GM18909 (cell line): ENCODE data around the gene GOLGA5.

Experiments
- ATAC-seq: cut with Tn5 transposase; IDR thresholded peaks from one replicate; pipeline ENCODE4 v1.9.1; 2021; ENCODE audit warnings: mild to moderate bottlenecking; ENCODE audit not compliant: unreplicated experiment, poor library complexity

GOLGA5 gene

GRCh38 chr14:92866901-92867865 lies 73.1 kb downstream of the GOLGA5 start:
- ATAC-seq = no peak

- no peak for ATAC-seq
Observed at GRCh38 chr14:92874962-92875661, 81.0 kb downstream of the GOLGA5 start.

GRCh38 chr14:92877757-92878431 lies 83.8 kb downstream of the GOLGA5 start:
- ATAC-seq = no peak

- ATAC-seq = no peak
Observed at GRCh38 chr14:92880351-92880750, 86.2 kb downstream of the GOLGA5 start.

GRCh38 chr14:92880851-92881250 lies 86.7 kb downstream of the GOLGA5 start:
- ATAC-seq = no peak

GRCh38 chr14:92883066-92883465 lies 89.0 kb downstream of the GOLGA5 start:
- ATAC-seq = no peak

- no peak for ATAC-seq
Observed at GRCh38 chr14:92884410-92884809, 90.3 kb downstream of the GOLGA5 start.

- ATAC-seq = no peak
Observed at GRCh38 chr14:92885279-92886061, 91.4 kb downstream of the GOLGA5 start.

GRCh38 chr14:92886337-92886736 lies 92.2 kb downstream of the GOLGA5 start:
- no peak for ATAC-seq

- no peak for ATAC-seq
Observed at GRCh38 chr14:92887157-92887556, 93.1 kb downstream of the GOLGA5 start.

- ATAC-seq = no peak
Observed at GRCh38 chr14:92888896-92889295, 94.8 kb downstream of the GOLGA5 start.
